ENCODE measurements around the gene PDCD4.

DNA sequence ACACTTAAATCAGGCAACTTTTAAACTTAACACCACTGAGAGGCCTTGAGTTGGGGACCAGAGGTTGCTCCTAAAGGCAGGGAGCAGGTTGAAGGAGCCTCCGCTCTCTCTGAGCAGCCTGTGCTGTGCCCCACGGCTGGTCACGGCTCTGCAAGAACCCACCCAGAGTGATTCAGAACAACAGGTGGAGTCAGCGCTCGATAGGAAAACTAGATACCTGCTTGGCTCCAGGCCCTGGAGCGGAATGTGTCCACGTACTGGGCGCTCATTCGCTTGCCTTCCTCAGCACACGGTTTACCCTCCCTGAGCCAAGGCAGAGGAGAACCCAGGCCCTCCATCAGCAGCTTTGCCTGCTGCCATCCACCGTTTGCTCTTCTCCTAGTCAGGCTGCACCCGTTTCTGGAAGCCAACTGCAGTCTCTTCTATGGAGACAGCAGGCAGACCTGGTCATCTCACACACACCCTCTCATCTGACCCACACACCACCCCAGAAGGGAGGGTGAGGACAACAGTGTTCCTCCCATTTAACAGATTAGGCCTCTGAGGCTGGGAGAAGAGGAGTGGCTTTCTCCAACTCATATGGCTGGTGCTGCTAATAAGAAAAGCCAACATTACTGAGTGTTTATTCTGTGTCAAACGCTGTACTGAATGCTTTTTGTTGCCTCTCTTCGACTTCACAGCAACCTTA lies 37.6 kb upstream of the PDCD4 start:
- TF ChIP-seq, protein P1, sequence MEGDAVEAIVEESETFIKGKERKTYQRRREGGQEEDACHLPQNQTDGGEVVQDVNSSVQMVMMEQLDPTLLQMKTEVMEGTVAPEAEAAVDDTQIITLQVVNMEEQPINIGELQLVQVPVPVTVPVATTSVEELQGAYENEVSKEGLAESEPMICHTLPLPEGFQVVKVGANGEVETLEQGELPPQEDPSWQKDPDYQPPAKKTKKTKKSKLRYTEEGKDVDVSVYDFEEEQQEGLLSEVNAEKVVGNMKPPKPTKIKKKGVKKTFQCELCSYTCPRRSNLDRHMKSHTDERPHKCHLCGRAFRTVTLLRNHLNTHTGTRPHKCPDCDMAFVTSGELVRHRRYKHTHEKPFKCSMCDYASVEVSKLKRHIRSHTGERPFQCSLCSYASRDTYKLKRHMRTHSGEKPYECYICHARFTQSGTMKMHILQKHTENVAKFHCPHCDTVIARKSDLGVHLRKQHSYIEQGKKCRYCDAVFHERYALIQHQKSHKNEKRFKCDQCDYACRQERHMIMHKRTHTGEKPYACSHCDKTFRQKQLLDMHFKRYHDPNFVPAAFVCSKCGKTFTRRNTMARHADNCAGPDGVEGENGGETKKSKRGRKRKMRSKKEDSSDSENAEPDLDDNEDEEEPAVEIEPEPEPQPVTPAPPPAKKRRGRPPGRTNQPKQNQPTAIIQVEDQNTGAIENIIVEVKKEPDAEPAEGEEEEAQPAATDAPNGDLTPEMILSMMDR (conservative IDR thresholded peaks at IDR 0.05 in 1 of 2, IDR thresholded peaks at IDR 0.05 in 1 of 2; ENCODE audit: extremely low read depth in 1 of 2, insufficient read depth in 1 of 2, low read depth in 1 of 2, low read length in 2 of 2), result no peak
- TF ChIP-seq EZH2 (IDR thresholded peaks at IDR 0.05; ENCODE audit: borderline replicate concordance, low read length), result no peak
